ENCODE data around the gene GNB1L.

The GNB1L gene

DNA sequence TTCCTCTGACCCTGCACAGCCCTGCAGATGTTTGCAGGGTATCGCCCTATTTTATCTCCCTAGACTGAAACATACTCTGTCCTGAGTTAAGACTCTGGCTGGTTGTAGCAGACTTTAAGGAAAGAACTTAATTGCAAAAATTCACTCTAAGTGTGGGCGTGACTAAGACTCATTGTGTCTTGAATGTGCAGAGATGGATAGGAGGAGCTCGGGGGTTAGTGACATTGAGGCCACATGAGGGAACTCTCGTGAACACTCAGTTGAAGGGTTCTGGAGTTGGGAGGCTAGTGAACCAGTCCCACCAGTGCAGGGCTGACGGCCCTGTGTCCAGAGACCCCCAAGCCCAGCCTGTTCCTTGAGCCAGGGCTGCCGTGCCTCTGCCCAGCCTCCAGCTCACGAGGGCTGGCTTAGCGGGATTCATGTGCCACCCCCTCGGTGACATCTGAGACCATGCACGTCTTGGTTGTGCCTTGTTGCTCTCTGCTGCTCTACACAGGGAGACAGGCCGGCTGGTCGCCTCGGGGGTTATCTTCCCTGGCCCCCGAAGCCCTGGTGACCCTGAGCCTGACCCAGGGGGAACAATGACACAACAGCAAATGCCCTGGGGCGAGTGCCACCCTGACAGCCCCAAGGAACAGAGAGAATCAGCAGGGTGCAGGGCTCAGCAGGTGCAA, 105.5 kb downstream of the GNB1L start:
- DNase-seq (ENCODE audit: low spot score), result no peak

- no peak for DNase-seq (ENCODE audit: low spot score)
Measured at GRCh38 chr22:19748139-19748538, 106.5 kb downstream of the GNB1L start.

DNA sequence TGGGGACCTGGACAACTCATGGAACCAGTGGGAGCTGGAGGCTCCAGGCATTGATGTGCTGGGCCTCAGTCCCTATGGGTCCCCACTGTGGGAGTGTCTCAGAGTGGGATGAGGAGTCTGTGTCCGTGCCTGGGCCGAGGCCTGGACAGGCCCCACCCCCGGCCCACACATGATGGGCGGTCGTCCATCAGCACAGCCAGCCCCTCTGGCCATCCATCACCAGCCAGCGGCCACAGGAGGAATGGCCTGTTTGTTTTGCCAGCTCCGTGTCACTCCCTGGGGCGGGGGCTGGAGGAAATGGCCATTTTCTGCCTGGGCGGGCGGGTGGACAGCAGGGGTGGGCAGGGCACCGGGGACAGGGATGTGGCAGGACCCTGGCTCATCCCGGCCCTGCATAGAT, 107.1 kb downstream of the GNB1L start:
- DNase-seq (ENCODE audit: low spot score), result no peak

DNA sequence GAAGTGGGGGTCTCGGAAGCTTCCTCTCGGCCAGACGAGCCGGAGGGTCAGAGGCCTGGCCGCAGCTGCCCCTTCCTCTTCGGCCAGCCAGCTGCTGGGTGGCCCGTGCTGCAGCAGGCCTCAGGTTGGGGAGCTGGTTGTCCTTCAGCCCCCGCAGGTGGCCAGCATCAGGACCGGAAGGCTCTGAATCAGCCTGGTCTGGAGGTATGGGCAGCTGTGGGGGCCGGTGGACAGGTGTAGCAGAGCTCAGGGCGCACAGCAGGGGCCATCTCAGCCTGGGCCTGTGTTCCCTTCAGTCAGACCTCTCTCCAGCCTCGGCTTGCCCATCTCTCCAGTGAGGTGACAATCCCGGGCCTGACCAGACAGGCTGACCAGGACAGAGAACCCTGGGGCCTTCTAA, 107.9 kb downstream of the GNB1L start:
- no peak for DNase-seq (ENCODE audit: low spot score)

DNA sequence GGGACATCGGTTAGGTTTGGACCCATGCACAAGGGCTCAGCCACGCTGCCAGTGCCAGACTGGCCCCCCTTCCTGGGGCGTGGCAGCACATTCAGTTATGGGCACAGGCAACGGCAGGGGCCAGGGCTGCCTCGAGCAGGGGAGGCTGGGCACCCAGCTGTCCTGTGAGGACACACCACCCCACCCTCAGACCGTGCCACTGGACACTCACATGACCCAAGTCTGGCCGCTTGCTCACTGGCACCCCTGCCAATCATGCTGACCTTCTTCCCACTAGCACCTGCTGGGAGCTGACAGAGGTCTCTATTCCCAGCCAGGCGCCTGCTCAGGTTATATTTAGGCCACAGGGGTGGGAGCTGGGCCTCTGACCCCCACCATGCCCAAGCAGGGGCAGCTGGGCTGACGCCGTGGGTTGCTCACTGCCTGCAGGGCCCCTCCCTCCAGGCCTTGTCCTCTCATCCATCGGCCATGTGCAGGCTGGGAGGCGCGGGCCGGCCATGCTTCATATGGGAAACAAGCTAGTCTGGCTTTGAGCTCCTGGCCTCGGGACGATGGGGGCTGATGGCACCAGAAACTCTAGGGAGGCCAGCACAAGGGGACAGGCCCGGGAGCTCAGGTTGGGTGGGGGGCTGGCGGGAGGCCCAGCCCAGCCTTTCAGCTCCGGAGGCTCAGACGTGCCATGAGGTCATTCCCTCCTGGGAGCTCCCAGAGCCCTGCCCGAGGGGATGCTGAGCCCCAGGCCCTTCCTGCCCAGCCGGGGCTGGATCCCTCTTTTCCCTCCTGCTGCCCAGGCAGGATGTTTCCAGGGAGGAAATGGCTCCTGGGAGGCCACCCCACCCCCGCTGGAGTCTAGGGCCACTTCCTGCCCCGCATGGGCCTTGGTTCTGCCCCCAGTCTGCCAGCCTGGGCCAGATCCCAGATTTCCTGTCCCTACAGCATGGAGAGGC, 109.2 kb downstream of the GNB1L start:
- no peak for DNase-seq (ENCODE audit: low spot score)

- no peak for DNase-seq (ENCODE audit: low spot score)
Measured at GRCh38 chr22:19744350-19745006, 110.2 kb downstream of the GNB1L start.

GRCh38 chr22:19743651-19744050, 111.0 kb downstream of the GNB1L start:
- no peak for DNase-seq (ENCODE audit: low spot score)

GRCh38 chr22:19743081-19743480, 111.6 kb downstream of the GNB1L start:
- no peak for DNase-seq (ENCODE audit: low spot score)

DNA sequence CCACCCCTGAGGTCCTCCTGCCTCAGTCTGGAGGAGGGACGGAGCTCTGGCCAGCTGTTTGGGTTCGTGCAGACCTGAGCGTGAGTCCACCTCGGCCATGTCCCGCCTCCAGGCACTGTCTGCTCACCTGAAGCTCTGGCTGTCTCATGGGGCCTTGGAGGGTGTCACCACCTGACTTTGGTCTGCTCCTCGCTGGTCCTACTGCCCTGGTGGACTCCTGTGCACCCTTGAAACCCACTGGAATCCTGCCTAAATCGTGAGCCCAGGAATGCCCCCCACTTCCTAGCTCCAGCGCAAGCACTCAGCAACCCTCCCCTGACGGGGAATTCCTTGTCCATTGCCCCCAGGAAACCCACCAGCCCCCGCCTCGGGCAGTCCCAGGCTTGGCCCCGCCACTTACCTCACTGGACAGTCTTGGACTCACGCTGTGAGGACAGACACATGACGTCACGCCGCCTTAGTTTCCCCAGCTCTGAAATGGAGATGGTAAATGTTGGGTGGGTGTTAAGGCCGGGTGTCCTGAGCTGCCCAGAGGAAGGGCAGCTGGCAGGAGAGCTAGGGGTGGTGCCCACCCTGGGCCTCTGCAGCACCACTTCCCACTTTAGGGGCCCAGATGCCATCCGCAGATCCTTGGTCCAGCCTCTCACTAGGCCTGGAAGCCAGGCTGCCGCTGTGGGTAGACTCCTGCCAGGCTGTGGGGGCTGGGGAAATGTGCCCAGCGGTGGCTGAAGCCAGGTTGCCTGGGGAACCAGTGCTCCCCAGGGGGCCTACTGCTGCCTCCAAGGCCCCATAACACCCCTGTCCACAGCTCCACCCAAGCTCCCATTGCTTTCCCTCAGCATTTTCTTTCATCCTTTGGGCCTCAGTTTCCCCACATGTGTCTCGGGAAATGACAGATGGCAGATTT, 112.3 kb downstream of the GNB1L start:
- DNase-seq (ENCODE audit: low spot score), result no peak

- no peak for DNase-seq (ENCODE audit: low spot score)
Measured at GRCh38 chr22:19741053-19741452, 113.6 kb downstream of the GNB1L start.

GRCh38 chr22:19740586-19740985, 114.1 kb downstream of the GNB1L start:
- DNase-seq (ENCODE audit: low spot score), result no peak

DNA sequence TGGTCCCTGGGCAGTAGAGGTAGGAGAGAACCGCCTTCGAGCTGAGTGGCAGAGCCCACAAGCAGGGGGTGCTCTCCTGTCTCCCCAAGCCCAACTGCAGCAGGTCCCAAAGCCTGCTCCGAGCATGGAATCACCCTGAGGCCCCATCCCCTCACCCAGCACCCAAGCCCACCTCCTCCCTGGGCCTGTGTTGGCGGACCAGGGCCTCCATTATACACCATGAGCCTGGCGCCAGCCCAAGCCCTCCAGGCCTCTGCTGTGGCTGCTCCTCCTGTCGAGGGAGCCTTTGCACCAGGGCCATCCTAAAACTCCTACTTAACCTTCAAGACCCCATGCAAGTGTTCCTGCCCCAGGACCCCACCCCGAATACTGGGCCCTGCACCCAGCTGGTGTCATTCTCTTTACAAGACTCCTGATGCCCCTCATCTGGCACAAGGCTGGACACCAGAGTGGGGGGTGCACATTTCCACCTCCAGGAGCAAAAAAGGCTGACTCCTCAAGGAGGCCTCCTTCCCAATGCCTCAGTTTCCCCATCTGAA, 114.7 kb downstream of the GNB1L start:
- DNase-seq (ENCODE audit: low spot score), result no peak

DNA sequence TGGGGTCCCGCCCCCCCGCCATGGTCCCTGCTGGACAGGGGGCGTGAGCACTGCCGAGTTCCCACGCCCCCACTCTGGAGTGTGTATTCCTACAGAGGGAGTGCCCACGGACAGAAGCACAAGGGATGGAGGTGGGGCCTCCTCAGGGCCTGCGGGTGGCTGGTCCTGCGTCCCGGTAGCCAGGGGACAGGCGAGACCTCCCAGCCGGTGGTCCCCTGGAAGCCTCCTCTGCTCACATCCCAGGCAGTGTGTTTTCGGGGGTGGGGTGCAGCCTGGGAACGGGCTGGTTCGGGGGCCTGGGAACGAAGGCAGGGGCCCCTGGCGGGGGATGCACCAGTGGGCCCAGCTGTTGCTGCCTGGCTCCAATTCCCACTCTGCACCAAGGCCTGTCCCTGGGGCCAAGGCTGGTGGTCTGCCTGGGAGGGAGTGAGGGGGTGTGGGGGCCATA, 115.2 kb downstream of the GNB1L start:
- no peak for DNase-seq (ENCODE audit: low spot score)

GRCh38 chr22:19738664-19739447, 115.8 kb downstream of the GNB1L start:
- DNase-seq (ENCODE audit: low spot score), result no peak

DNA sequence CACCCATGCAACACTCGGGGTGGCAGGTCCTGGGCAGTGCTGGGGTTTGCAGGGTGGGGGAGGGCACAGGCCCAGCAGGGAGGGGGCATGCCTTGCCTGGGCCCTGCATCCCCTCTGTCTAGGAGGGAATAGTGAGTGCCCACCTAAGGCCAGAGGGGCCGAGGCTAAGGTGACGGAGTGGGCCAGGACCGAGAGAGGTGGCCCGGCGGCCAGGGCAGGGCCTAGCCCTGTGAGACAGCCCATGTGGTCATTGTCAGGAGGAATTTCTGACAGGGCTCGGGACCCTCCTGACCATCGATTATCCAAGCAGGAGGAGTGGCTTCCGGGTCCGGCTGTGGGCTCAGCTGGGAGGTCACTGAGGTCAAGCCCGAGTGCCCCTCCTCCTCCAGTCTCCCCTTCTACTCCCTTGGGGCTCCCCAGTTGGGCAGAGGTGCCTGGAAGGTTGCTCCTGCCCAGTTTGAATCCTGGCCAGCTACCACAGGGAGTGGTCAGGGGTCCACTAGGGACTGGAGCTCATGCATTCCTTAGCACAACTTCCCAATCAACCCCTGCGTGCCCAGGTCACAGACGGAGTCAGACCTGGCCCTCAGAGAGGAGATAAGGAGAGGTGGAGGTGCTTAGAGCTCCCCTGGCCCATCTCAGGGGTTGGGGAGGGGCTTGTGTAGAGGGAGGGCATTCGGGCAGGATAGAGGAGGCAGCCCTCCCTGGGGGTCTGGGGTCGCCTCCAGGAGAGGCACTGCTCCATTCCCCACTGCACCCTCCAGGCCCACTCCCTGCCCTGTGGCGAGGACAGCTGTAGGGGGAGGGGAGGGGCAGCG, 116.6 kb downstream of the GNB1L start:
- DNase-seq (ENCODE audit: low spot score), result no peak

GRCh38 chr22:19735665-19736510, 118.8 kb downstream of the GNB1L start:
- DNase-seq (ENCODE audit: low spot score), result no peak

DNA sequence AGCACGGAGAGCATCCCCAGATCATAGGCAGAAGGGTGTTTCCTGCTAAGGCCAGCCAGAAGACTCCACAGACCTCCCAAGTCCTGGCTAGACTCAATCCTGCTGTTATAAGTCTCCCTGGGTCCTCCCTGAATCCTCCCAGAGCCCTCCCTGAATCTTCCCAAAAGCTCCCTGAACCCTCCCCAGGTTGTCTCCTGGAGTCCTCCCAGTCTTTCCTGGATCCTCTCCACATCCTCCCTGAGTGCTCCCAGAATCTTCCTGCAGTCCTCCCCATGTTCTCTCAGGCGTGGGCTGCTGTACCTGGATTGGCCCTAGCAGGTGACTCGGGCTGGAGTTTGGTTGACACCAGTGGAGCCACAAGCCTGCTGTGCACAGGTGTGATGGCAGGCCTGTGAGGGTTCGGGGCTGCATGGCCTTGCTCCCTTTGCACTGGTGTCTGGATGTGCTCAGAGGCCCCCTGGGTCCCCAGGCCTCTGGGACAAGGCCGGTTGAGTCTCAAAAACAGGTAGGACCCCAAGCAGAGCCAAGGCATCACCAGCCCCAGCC, 119.8 kb downstream of the GNB1L start:
- DNase-seq (ENCODE audit: low spot score), result no peak

DNA sequence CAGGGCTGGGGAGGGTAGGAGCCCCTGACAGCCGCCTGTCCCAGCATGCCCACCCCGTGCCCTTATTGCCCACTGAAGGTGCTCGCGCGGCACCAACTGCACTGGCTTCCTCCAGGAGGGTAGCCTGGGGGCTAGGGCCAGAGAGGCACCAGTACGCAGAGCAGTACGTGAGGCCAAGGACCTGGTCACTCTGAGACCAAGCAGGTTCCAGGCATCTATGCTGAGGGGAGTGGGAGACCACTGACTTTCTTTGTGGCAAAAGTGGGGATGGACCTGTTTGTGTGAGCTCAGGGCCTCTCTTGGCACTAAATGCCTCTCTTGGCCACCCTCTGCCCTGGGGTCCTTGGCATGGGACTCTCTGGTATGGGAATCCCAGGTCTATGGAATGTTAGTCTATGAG, 120.5 kb downstream of the GNB1L start:
- no peak for DNase-seq (ENCODE audit: low spot score)
